Left cardiac atrium (tissue), 4 donors: ENCODE measurements around the gene TBX10. TPM values are rescaled to one million over a fixed set of nuclear protein-coding genes. Genes with fewer than 3 reads are reported as not detected.
"Not testable (repeated sequence)": the region's sequence is repeated elsewhere in the genome, so short reads cannot be mapped to it uniquely, and the experiment has no call there.

Experiments used
- ATAC-seq, 2 donors: fragments of 200-7000 bp; cut with Tn5 transposase; one replicate each; pipeline ENCODE4 v1.9.1; 2020; ENCODE audit warnings: mild to moderate bottlenecking in 2 of 2, moderate library complexity in 2 of 2
- DNase-seq: peaks from one replicate; pipeline ENCODE4 v3.0.0-alpha.2; 2020
- intact Hi-C, 2 donors: fragments of 100-400 bp; cut with DNase I; formaldehyde crosslinking; loops; one replicate each; pipeline versions ENCODE4 v1.14.1 to v1.15.1; 2022 to 2023
- total RNA-seq, 2 donors: library from RNA; stranded (reverse); fragmentation: NEBNext Ultra II Directional; extraction: Animal tissue kit (Norgen Biotek cat#: 25700); gene quantifications; one replicate each; pipeline ENCODE4 v1.2.1, GENCODE V29; 2021
- donor health status: DM: no; HTN: yes; CAD: no.
- donor health status: DM: no; HTN: yes; CAD: no; lungs with severe emphysema.
- donor health status: DM: yes; HTN: yes; CAD: no.
- donor health status: Dilated cardiomyopathy.

TBX10 gene
- total RNA-seq, 2 donors from 2014 or later, result not detected

DNA sequence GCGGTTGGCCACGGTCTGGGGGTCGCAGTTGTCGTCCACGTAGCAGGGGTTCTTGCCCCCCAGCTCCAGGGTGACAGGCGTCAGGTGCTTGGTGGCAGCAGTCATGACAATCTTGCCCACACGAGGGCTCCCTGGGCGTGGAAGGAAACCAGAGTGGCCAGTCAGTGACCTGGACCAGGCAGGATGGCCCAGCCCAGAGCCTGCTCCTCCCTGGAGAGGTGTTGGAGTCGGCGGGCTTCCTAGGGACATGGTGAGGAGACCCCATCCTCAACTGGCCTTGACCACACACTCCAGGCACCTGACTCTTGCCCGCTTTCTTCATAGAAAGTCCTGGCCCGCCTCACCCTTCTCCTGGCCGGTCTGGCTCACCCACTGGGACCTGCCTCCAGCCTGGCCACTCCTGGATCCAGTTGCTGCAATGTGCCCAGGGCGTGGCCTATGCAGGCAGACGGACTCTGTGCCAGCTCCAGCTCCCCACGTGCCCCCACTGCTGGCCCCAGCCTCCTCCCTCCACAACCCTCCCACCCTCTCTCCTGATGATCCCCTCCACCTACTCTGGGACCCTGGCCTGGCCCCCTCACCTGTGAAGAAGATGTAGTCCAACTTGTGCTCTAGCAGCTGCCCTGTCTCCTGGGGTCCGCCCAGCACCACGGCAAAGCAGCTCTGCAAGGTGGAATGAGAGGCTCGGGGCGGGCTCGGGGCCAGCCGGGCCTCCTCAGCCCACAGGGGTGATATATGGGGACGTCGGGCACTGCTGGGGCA lies 26.2 kb upstream of the TBX10 start:
- ATAC-seq (peak in 1 of 2 donors; percentile 27), DNase-seq (no peak)
- intact Hi-C loops, result no loop called here

DNA sequence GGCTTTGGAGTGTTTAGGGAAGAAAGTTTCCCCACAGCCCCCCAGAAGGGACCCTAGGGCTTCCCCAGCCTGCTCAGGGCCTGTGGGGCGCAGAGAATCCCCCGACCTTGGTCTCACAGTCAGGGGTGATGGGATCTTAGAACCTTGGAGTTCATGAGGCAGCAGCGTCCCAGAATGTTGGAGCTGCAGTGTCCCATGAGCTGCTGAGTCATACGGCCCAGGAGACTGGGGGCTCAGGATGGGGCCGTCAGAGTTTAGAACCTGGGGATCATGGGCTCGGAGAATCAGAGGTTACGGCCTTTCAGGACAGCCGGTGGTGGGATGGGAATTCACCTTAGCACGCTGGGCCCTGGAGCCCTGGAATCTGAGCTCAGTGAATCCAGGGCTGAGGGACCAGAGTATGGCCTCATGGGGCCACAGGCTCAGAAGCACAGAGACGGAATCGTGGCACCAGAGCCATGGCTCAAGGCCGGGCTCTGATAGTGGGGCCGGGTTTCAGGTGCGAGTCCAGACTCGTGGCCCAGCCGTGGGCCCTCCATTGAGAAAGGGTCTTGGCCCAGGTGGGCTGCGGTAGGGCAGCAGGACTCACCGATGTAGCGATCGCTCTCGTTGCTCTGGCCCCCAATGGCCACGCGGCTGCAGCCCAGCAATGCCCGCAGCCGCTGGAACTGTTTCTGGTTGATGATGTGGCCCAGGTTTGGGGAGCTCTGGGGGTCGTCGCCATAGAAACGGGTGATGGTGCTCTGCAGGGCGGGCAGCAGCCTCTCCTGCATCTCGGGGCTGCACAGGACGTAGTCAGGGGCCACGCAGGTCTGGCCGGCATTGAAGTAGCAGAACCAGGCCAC lies 25.4 kb upstream of the TBX10 start:
- intact Hi-C loops, result no loop called here
- ATAC-seq (peak in 1 of 2 donors; percentile 10), DNase-seq (no peak)

DNA sequence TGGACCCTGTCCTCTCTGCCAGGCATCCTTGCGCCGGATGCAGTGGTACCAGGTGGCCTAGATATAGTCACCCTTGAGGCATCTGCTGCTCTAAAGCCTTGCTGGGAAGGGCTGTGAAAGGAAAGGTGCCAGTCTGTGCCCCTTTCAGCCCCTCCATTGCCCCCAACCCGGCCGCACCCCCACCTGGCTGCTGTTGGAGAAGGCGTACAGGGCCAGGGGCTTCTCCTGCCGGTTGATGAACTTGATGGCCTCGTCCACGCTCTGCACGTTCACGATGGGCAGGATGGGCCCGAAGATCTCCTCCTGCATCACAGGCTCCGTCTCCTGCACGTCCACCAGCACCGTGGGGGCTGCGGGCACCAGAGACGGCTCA lies 24.6 kb upstream of the TBX10 start:
- intact Hi-C loops, result no loop called here
- DNase-seq (no peak), ATAC-seq (no peak)

DNA sequence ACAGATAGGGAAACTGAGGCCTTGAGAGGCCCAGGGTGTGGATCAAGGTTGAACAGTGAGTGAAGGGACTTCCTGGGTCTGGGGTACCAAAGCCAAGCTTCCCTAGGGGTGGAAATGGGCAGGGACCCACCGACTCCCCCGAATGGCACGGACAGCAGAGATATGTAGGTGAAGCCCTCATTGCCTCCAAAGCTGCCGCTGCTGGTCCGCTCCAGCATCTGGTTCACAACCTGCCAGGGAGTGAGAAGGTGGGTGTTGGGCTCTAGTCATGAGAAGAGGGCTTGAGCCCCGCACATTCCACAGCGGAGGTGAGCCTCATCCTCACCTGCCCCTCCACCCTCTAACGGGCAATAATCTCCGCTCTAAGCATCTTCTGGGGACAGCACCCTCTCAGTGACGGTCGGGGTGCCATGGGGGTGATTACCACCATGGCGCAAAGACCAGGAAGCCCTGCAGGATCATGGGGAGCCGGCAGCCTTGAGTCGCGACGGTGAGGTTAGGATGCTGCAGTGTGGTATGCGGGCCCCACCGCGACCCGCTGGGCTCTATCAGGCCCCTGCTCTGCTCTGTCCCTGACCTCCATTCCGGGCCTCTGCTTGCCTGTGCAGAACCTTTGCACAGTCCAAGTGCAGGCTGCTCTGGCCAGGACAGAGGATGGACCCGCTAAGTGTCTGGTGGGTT lies 24.1 kb upstream of the TBX10 start:
- no peak for ATAC-seq

GRCh38 chr11:67662835-67663531 lies 23.4 kb upstream of the TBX10 start:
- intact Hi-C loops, result no loop called here
- no peak for ATAC-seq
- no peak for DNase-seq

More for the DNA sequence above, 24.1 kb upstream of the TBX10 start:
- no peak for DNase-seq
- intact Hi-C loops, result no loop called here

DNA sequence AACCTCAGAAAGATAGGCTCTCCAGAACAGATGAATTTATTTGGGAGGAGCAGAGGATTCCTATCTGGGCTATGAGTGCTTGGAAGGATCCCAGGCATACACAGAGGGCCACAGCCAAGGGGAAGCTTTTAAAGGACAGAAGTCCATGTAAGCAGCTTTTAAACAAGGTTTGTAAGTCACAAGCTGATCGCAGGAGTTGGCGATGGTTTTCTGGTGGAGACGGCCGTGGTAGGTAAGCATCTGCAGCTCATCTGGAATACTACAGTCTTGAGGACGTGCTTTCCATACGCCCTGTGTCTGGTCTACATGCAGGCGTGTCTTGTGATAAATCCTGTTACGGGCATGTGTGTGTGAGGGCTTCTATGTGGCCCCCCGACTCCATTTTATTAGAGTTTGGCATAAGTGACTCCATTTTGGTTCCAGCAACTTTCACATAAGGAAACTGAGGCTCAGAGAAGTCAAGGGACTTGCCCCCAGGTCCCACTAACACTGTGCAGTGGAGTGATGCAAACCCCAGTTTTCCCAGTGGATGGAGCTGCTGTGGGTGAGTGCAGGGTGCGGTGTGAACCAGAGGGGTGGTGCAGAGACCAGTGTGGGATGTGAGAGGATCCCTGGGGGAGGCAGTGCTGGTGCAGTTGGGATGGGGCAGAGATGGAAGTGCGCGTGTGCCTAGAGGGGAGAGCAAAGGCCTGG lies 22.7 kb upstream of the TBX10 start:
- intact Hi-C loops, result no loop called here
- DNase-seq, result no peak
- ATAC-seq, result no peak

- DNase-seq, intact Hi-C loops, ATAC-seq: not testable (repeated sequence)
These were observed 21.2 kb upstream of the TBX10 start for GRCh38 chr11:67660752-67661151.

- ATAC-seq, intact Hi-C loops, DNase-seq: not testable (repeated sequence)
These were observed 20.1 kb upstream of the TBX10 start for GRCh38 chr11:67659651-67660165.

DNA sequence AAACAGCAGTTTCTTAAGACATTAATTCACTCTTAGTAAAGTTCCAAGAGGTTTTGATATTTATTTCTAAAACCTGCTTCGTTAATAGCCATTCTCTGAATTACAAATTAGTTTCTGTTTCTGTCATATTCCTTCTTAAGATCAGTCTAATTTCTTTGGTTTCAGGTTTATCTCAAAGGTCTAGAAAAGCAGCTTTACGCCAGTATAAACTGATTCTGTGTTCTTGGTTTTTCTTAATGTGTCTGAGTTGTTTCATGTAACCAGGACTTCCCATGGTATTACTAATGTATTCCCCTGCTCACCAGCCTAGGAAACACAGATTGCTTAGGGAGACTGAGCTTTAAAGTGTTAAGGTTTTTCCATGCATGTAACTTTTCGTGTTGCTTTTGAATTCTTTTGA lies 17.7 kb upstream of the TBX10 start:
- intact Hi-C loops, result no loop called here
- no peak for ATAC-seq
- DNase-seq, result no peak

GRCh38 chr11:67656278-67656922 lies 16.8 kb upstream of the TBX10 start:
- no peak for ATAC-seq
- no peak for DNase-seq
- intact Hi-C loops, result no loop called here

- intact Hi-C loops, result no loop called here
- DNase-seq (no peak), ATAC-seq (no peak)
These were observed 14.7 kb upstream of the TBX10 start for GRCh38 chr11:67654225-67654624.

- intact Hi-C loops, result no loop called here
- ATAC-seq, result no peak
- no peak for DNase-seq
These were observed 13.6 kb upstream of the TBX10 start for GRCh38 chr11:67652965-67653845.

- ATAC-seq (no peak), DNase-seq (no peak)
- intact Hi-C loops, result no loop called here
These were observed 12.6 kb upstream of the TBX10 start for GRCh38 chr11:67651976-67652781.

DNA sequence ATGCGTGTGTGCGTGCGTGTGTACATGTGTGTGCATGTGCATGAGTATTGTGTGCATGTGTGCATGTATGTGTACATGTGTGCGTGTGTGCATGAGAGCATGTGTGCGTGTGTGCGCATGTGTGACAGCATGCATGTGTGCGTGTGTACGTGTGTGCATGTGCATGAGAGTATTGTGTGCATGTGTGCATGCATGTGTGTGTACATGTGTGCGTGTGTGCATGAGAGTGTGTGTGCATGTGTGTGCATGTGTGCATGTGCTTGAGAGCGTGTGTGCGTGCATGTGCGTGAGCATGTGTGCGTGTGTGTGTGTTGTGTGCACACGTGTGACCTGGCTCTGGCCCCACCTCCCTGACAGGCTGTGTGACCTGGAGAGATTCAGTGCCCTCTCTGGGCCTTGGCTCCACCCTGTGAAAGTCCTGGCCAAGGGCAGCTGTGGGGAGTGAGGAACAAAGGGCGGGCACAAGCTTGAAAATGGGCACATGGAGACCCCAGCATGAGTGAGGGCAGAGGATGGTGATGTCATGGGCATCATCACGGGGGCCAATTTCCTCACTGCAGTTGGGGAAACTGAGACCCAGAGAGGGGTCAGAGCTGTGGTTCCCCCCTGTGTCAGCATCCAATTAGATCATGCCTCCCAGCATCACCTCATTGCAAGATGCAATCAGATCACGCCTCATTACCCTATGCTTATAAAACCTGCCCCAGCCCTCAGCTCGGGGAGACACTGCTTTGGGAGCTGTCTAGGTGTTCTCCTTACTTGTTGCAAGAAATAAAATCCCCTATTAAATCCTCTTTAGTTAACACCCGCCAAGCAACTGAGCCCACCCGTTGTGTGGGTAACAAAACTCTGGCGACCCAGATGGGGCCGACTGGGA lies 10.3 kb upstream of the TBX10 start:
- DNase-seq (no peak), ATAC-seq (no peak)
- intact Hi-C loops, result no loop called here
